ENCODE measurements around the gene LDHD. TPM values are rescaled to one million over a fixed set of nuclear protein-coding genes. Genes with fewer than 3 reads are reported as not detected.

The LDHD gene
- total and polyA plus RNA-seq, 2 of the 13 experiments (the other 11 are each of a cell fraction or from before 2014, with no cell fraction given), result 9.1 to 9.8 TPM

DNA sequence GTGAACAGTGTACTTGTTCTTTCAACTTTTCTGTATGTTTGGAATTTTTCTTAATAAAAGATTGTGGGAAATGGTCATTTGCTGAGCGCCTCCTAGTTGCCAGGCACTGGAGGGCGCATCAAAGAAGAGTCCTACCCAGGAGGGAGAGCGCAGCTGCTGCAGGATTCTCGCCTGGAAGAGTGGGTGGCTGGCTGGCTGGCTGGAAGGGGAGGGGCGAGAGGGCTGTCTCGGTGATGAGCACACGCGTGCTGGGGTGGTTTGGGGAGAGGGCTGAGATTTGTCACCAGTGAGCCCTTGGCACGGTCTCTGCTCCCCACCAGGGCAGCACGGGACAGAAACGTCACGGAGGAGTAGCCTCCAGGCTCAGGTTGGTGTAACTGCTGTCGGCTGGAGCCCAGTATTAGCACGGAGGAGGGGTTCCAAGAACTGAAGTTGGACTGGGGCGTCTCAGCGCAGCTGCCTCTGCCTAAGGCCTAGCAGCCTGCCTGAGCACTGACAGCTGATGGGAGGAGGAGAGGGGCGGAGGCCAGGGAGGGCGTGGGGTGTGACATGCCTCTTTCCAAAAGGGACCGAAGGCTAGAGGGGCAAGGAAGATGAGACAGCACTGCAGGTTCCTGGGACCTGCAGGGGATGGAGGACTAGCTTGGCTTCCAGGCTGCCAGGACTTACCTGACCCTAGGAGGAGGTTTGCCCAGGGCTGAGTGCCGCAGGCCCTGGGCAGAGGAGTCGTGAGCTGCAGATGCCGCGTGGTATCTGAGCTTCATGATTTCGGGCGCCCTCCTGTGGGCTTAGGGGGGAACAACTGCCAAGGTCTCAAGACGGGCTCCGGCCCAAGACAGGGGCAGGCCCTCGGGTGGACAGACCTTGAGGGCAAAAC is 5.7 kb downstream of the LDHD start (continued):
- no peak; the same call in 1 of the 2 replicates for TF ChIP-seq POLR2AphosphoS2 (IDR thresholded peaks at IDR 0.05; ENCODE audit: low read depth, low read length)
- no peak for TF ChIP-seq ZNF713 (CRISPR knock-in tag; IDR thresholded peaks at IDR 0.05)
- TF ChIP-seq ZSCAN20 (CRISPR knock-in tag; IDR thresholded peaks at IDR 0.05; ENCODE audit: borderline replicate concordance), result no peak
- TF ChIP-seq ZNF558 (CRISPR knock-in tag; IDR thresholded peaks at IDR 0.05; ENCODE audit: borderline replicate concordance), result no peak
- TF ChIP-seq, protein P1, sequence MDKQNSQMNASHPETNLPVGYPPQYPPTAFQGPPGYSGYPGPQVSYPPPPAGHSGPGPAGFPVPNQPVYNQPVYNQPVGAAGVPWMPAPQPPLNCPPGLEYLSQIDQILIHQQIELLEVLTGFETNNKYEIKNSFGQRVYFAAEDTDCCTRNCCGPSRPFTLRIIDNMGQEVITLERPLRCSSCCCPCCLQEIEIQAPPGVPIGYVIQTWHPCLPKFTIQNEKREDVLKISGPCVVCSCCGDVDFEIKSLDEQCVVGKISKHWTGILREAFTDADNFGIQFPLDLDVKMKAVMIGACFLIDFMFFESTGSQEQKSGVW (CRISPR knock-in tag; IDR thresholded peaks at IDR 0.05; ENCODE audit: borderline replicate concordance), result no peak
- TF ChIP-seq, protein P2, sequence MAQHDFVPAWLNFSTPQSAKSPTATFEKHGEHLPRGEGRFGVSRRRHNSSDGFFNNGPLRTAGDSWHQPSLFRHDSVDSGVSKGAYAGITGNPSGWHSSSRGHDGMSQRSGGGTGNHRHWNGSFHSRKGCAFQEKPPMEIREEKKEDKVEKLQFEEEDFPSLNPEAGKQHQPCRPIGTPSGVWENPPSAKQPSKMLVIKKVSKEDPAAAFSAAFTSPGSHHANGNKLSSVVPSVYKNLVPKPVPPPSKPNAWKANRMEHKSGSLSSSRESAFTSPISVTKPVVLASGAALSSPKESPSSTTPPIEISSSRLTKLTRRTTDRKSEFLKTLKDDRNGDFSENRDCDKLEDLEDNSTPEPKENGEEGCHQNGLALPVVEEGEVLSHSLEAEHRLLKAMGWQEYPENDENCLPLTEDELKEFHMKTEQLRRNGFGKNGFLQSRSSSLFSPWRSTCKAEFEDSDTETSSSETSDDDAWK (CRISPR knock-in tag; IDR thresholded peaks at IDR 0.05), result no peak
- TF ChIP-seq EZH2 (conservative IDR thresholded peaks at IDR 0.05; ENCODE audit: low read depth, low read length), result no peak
- no peak for TF ChIP-seq MLLT10 (CRISPR knock-in tag; IDR thresholded peaks at IDR 0.05)
- no peak for TF ChIP-seq TRIM24 (CRISPR knock-in tag; IDR thresholded peaks at IDR 0.05)
- TF ChIP-seq GFI1 (CRISPR knock-in tag; IDR thresholded peaks at IDR 0.05; ENCODE audit: borderline replicate concordance), result peak; percentile 57
- TF ChIP-seq ZNF34 (CRISPR knock-in tag; IDR thresholded peaks at IDR 0.05; ENCODE audit: borderline replicate concordance), result peak; percentile 54; the same call in 1 of the 2 replicates
- TF ChIP-seq, protein P3, sequence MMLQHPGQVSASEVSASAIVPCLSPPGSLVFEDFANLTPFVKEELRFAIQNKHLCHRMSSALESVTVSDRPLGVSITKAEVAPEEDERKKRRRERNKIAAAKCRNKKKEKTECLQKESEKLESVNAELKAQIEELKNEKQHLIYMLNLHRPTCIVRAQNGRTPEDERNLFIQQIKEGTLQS (CRISPR knock-in tag; IDR thresholded peaks at IDR 0.05), result peak; percentile 21; the same call in 1 of the 2 replicates
- TF ChIP-seq ZNF180 (CRISPR knock-in tag; IDR thresholded peaks at IDR 0.05; ENCODE audit: borderline replicate concordance, low read depth), result no peak
- no peak for TF ChIP-seq ZNF282 (IDR thresholded peaks at IDR 0.05; ENCODE audit: partially characterized antibody)
- 0 out of 2 replicates have a peak, but pooled peaks have one; percentile 6 for TF ChIP-seq HMG20A (CRISPR knock-in tag; IDR thresholded peaks at IDR 0.05; ENCODE audit: borderline replicate concordance)
- TF ChIP-seq, protein P4, sequence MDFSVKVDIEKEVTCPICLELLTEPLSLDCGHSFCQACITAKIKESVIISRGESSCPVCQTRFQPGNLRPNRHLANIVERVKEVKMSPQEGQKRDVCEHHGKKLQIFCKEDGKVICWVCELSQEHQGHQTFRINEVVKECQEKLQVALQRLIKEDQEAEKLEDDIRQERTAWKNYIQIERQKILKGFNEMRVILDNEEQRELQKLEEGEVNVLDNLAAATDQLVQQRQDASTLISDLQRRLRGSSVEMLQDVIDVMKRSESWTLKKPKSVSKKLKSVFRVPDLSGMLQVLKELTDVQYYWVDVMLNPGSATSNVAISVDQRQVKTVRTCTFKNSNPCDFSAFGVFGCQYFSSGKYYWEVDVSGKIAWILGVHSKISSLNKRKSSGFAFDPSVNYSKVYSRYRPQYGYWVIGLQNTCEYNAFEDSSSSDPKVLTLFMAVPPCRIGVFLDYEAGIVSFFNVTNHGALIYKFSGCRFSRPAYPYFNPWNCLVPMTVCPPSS (IDR thresholded peaks at IDR 0.05), result no peak
- no peak for TF ChIP-seq TCF7 (IDR thresholded peaks at IDR 0.05; ENCODE audit: low read depth)
- no peak for TF ChIP-seq ZNF737 (CRISPR knock-in tag; IDR thresholded peaks at IDR 0.05; ENCODE audit: borderline replicate concordance)
- TF ChIP-seq KDM5B (CRISPR knock-in tag; IDR thresholded peaks at IDR 0.05; ENCODE audit: borderline replicate concordance), result peak; percentile 64; the same call in 1 of the 2 replicates
- TF ChIP-seq ZNF264 (CRISPR knock-in tag; IDR thresholded peaks at IDR 0.05), result no peak
- TF ChIP-seq SOX6 (IDR thresholded peaks at IDR 0.05), result no peak
- peak; percentile 77; the same call in 1 of the 2 replicates for TF ChIP-seq SOX6 (CRISPR knock-in tag; IDR thresholded peaks at IDR 0.05)
- 0 out of 2 replicates have a peak, but pooled peaks have one; percentile 61 for TF ChIP-seq JUN (CRISPR knock-in tag; IDR thresholded peaks at IDR 0.05)
- peak; percentile 83; the same call in 1 of the 2 replicates for TF ChIP-seq NFATC3 (CRISPR knock-in tag; IDR thresholded peaks at IDR 0.05)
- TF ChIP-seq NR2F6 (IDR thresholded peaks at IDR 0.05), result no peak
- TF ChIP-seq NR2F6 (CRISPR knock-in tag; IDR thresholded peaks at IDR 0.05), result peak; percentile 51; the same call in 1 of the 2 replicates
- 0 out of 2 replicates have a peak, but pooled peaks have one; percentile 27 for TF ChIP-seq POLR2AphosphoS5 (IDR thresholded peaks at IDR 0.05; ENCODE audit: low read depth, low read length)
- TF ChIP-seq ZNF674 (CRISPR knock-in tag; IDR thresholded peaks at IDR 0.05; ENCODE audit: low read depth), result no peak; the same call in 1 of the 2 replicates
